GM23248 (cell line): Measurements from ENCODE around the gene FKRP. TPM values are rescaled to one million over a fixed set of nuclear protein-coding genes. Genes with fewer than 3 reads are reported as not detected.

Experiments used
- DNase-seq: peaks from one replicate; pipeline ENCODE4 v3.0.0-alpha.2; 2015
- H2AFZ ChIP-seq: fragments of 200-600 bp; sonication (generic); 2 replicates; pipeline ENCODE4 v1.6.1; 2016; ENCODE audit warnings: antibody characterized with exemption
- H3F3A ChIP-seq: fragments of 200-600 bp; sonication (generic); 2 replicates; pipeline ENCODE4 v1.6.1; 2016; ENCODE audit warnings: mild to moderate bottlenecking, antibody characterized with exemption, mixed run types; ENCODE audit not compliant: insufficient read depth
- H3K27ac ChIP-seq: fragments of 200-600 bp; sonication (generic); 2 replicates; pipeline ENCODE4 v1.5.1; 2016; ENCODE audit warnings: mild to moderate bottlenecking
- H3K27me3 ChIP-seq: fragments of 200-600 bp; sonication (generic); replicated peaks from 2 replicates; pipeline ENCODE4 v1.6.1; 2016; ENCODE audit warnings: mild to moderate bottlenecking; ENCODE audit not compliant: insufficient read depth
- H3K36me3 ChIP-seq: fragments of 200-600 bp; sonication (generic); 2 replicates; pipeline ENCODE4 v1.6.1; 2016; ENCODE audit warnings: low read depth, mild to moderate bottlenecking
- H3K4me1 ChIP-seq: fragments of 200-600 bp; sonication (generic); 2 replicates; pipeline ENCODE4 v1.6.1; 2016; ENCODE audit warnings: mild to moderate bottlenecking; ENCODE audit not compliant: insufficient read depth
- H3K4me2 ChIP-seq: fragments of 200-600 bp; sonication (generic); one replicate; pipeline ENCODE4 v1.6.1; 2016; ENCODE audit warnings: mild to moderate bottlenecking; ENCODE audit not compliant: unreplicated experiment
- H3K4me3 ChIP-seq: fragments of 200-600 bp; sonication (generic); 2 replicates; pipeline ENCODE4 v1.5.1; 2016; ENCODE audit warnings: mild to moderate bottlenecking
- H3K79me2 ChIP-seq: fragments of 200-600 bp; sonication (generic); 2 replicates; pipeline ENCODE4 v1.6.1; 2016; ENCODE audit warnings: mild to moderate bottlenecking; ENCODE audit not compliant: insufficient read depth
- H3K9ac ChIP-seq: fragments of 200-600 bp; sonication (generic); 2 replicates; pipeline ENCODE4 v1.6.1; 2016; ENCODE audit warnings: mild to moderate bottlenecking
- H3K9me2 ChIP-seq: fragments of 200-600 bp; sonication (generic); 2 replicates; pipeline ENCODE4 v1.6.1; 2016; ENCODE audit warnings: mixed run types, mild to moderate bottlenecking, moderate library complexity; ENCODE audit not compliant: insufficient read depth
- H3K9me3 ChIP-seq: fragments of 200-600 bp; sonication (generic); one replicate; pipeline ENCODE4 v1.6.1; 2017; ENCODE audit warnings: low read depth
- H4K20me1 ChIP-seq: fragments of 200-600 bp; sonication (generic); 2 replicates; pipeline ENCODE4 v1.6.0; 2016; ENCODE audit not compliant: insufficient read depth
- EZH2 ChIP-seq: fragments of 200-600 bp; sonication (generic); IDR thresholded peaks from 2 replicates; pipeline ENCODE4 v1.6.1; 2018; ENCODE audit warnings: antibody characterized with exemption, mild to moderate bottlenecking; ENCODE audit not compliant: insufficient read depth, poor library complexity, severe bottlenecking
- EZH2phosphoT487 ChIP-seq: fragments of 200-600 bp; sonication (generic); IDR thresholded peaks from 2 replicates; pipeline ENCODE4 v1.6.1; 2018; ENCODE audit warnings: antibody characterized with exemption, moderate library complexity, mild to moderate bottlenecking, low read depth; ENCODE audit not compliant: insufficient read depth
- WGBS, 2 experiments: methylation state at CpG; one replicate each; pipeline ENCODE4 v1.1.6; 2015 to 2017; ENCODE audit warnings: low lambda C conversion rate in 2 of 2, low coverage in 1 of 2; ENCODE audit errors: missing lambda C conversion rate in 2 of 2; 5-methylcytosine and 5-hydroxymethylcytosine counted together
- in situ Hi-C: fragments of 300-500 bp; cut with MboI; formaldehyde crosslinking; loops from 2 replicates; pipeline ENCODE4 v1.15.0; 2020
- polyA plus RNA-seq: library from polyadenylated mRNA; unstranded; fragments of >200 nt; fragmentation: Nextera tagmentation; extraction: Ambion mirVana; gene quantifications from 2 replicates; pipeline ENCODE4 v1.2.1, GENCODE V29; 2016
- total RNA-seq: library from RNA; depleted of rRNA; stranded (reverse); fragments of >200 nt; shearing (Covaris generic); gene quantifications from 2 replicates; pipeline ENCODE4 v1.2.3, GENCODE V29; 2014

Gene FKRP
- total and polyA plus RNA-seq, 2 experiments from 2014 or later, result 15.0 to 41.5 TPM

- no peak overlapping the region for H3K4me2 ChIP-seq
- H3K79me2 ChIP-seq, result peaks cover 36% of the 10 kb centered on the region
- no peak for TF ChIP-seq EZH2phosphoT487
- no peak for TF ChIP-seq EZH2
- no peak overlapping the region for H3K4me3 ChIP-seq
- no peak overlapping the region for H2AFZ ChIP-seq
- H3K27me3 ChIP-seq, result no peaks in the 10 kb centered on the region
- H4K20me1 ChIP-seq, result no peaks in the 10 kb centered on the region; the same call in 1 of the 2 replicates
- no peak overlapping the region for H3K27ac ChIP-seq
- H3K36me3 ChIP-seq, result peaks cover 5% of the 10 kb centered on the region; the same call in 1 of the 2 replicates
- no peaks in the 10 kb centered on the region for H3K9me3 ChIP-seq
- peaks cover 10% of the 10 kb centered on the region for H3K4me1 ChIP-seq
- in situ Hi-C loops, result no loop called here
- WGBS, 2 experiments, result 93 to 94% methylated on average over 7 of the region's 7 CpGs
- peaks cover 10% of the 10 kb centered on the region; the same call in 1 of the 2 replicates for H3F3A ChIP-seq
- H3K9ac ChIP-seq, result no peak overlapping the region
- DNase-seq, result no peak
- no peaks in the 10 kb centered on the region for H3K9me2 ChIP-seq
Observed at GRCh38 chr19:46729696-46730095, 16.2 kb upstream of the FKRP start.

GRCh38 chr19:46730187-46730586 lies 15.7 kb upstream of the FKRP start:
- H3K9me2 ChIP-seq, result no peaks in the 10 kb centered on the region

GRCh38 chr19:46730595-46730994 lies 15.3 kb upstream of the FKRP start:
- Histone ChIP-seq H3K9ac (peak overlapping the region; percentile 39; the same call in 1 of the 2 replicates), H3K4me3 (no peak overlapping the region), H3K9me2 (no peaks in the 10 kb centered on the region), H4K20me1 (no peaks in the 10 kb centered on the region; the same call in 1 of the 2 replicates), H3K27me3 (no peaks in the 10 kb centered on the region), H3K4me2 (no peak overlapping the region), H3K79me2 (peaks cover 45% of the 10 kb centered on the region), H3F3A (peaks cover 10% of the 10 kb centered on the region; the same call in 1 of the 2 replicates), H3K27ac (peak overlapping the region; percentile 51), H3K36me3 (peaks cover 5% of the 10 kb centered on the region; the same call in 1 of the 2 replicates), H3K4me1 (peaks cover 10% of the 10 kb centered on the region), H2AFZ (no peak overlapping the region), H3K9me3 (no peaks in the 10 kb centered on the region)
- DNase-seq, result no peak
- WGBS, 2 experiments, result 89 to 92% methylated on average over 14 of the region's 14 CpGs
- TF ChIP-seq EZH2phosphoT487, result no peak
- in situ Hi-C loops, result no loop called here

More at GRCh38 chr19:46730187-46730586, 15.7 kb upstream of the FKRP start:
- TF ChIP-seq EZH2phosphoT487, result no peak
- no peak for TF ChIP-seq EZH2
- H3K27me3 ChIP-seq, result no peaks in the 10 kb centered on the region
- peaks cover 10% of the 10 kb centered on the region for H3K4me1 ChIP-seq
- H3K4me2 ChIP-seq, result no peak overlapping the region
- no peaks in the 10 kb centered on the region; the same call in 1 of the 2 replicates for H4K20me1 ChIP-seq
- no peak for DNase-seq
- 96 to 100% methylated on average over 9 of the region's 9 CpGs for WGBS, 2 experiments
- H3K9me3 ChIP-seq, result no peaks in the 10 kb centered on the region
- in situ Hi-C loops, result no loop called here
- peaks cover 10% of the 10 kb centered on the region; the same call in 1 of the 2 replicates for H3F3A ChIP-seq
- H3K4me3 ChIP-seq, result no peak overlapping the region
- peaks cover 5% of the 10 kb centered on the region; the same call in 1 of the 2 replicates for H3K36me3 ChIP-seq
- no peak overlapping the region for H2AFZ ChIP-seq
- no peak overlapping the region for H3K9ac ChIP-seq
- peaks cover 41% of the 10 kb centered on the region for H3K79me2 ChIP-seq
- H3K27ac ChIP-seq, result peak overlapping the region; percentile 51; the same call in 1 of the 2 replicates

DNA sequence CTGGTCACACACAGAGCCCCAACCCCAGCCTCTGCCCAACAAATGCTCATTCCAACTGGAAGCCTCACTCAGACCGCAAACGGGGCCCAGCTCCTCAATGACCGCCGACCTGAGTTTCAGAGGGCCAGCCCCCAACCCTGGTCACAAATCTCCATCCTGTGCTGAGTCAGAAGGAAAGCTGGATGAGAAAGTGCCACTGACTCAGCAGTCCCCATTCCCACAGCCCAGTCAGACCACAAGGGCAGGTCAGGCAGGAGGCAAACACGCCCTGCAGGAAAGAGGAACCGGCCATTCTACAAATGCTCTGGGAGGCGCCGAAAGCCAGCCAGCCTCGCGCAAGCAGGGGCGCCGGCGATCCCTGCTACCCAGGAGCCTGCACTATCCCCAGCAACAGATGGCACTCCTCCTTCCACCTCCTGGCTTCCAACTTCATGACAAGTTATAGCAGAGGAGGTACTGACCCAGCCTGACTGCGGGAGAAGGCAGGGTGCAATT lies 14.8 kb upstream of the FKRP start:
- DNase-seq, result peak; percentile 92
- H2AFZ ChIP-seq, result no peak overlapping the region
- peaks cover 49% of the 10 kb centered on the region for H3K79me2 ChIP-seq
- no peaks in the 10 kb centered on the region; the same call in 1 of the 2 replicates for H4K20me1 ChIP-seq
- H3K27me3 ChIP-seq, result no peaks in the 10 kb centered on the region
- H3K9me3 ChIP-seq, result no peaks in the 10 kb centered on the region
- no peak overlapping the region for H3K4me3 ChIP-seq
- H3K4me1 ChIP-seq, result peaks cover 10% of the 10 kb centered on the region
- no peak for TF ChIP-seq EZH2
- no peak for TF ChIP-seq EZH2phosphoT487
- in situ Hi-C loops, result no loop called here
- H3K4me2 ChIP-seq, result no peak overlapping the region
- H3K9ac ChIP-seq, result peak overlapping the region; percentile 39; the same call in 1 of the 2 replicates
- H3K9me2 ChIP-seq, result no peaks in the 10 kb centered on the region
- WGBS, 2 experiments, result 61 to 64% methylated on average over 14 of the region's 14 CpGs
- H3K36me3 ChIP-seq, result peaks cover 5% of the 10 kb centered on the region; the same call in 1 of the 2 replicates
- peaks cover 10% of the 10 kb centered on the region; the same call in 1 of the 2 replicates for H3F3A ChIP-seq
- H3K27ac ChIP-seq, result peak overlapping the region; percentile 51
